HepG2 (cell line): ENCODE measurements around the gene DNAJC11. TPM values are rescaled to one million over a fixed set of nuclear protein-coding genes. Genes with fewer than 3 reads are reported as not detected.

ENCODE experiments used
- ATAC-seq: fragments of 200-7000 bp; cut with Tn5 transposase; 3 replicates; pipeline ENCODE4 v1.9.1; 2020; ENCODE audit warnings: mild to moderate bottlenecking, moderate library complexity
- BruUV-seq: library from RNA; stranded (reverse); fragments of 400-500 nt; replicated peaks from 2 replicates; lab custom pipeline; 2021; lab: Mats Ljungman, UMichigan
- CTCF ChIA-PET: fragments of 300-600 bp; formaldehyde crosslinking; extraction: SDS; loops from one replicate; lab custom pipeline; 2021; ENCODE audit warnings: low total read pairs, inconsistent platforms, low intra/inter-chr PET ratio; lab: Yijun Ruan, JAX
- POLR2A ChIA-PET: fragments of 350-600 bp; sonication (Branson Sonifier 250); formaldehyde crosslinking; loops from one replicate; lab custom pipeline; 2020; ENCODE audit warnings: antibody characterized with exemption, inconsistent platforms; lab: Yijun Ruan, JAX
- DNase-seq: peaks from one replicate; pipeline ENCODE4 v3.0.0-alpha.2; 2015; ENCODE audit warnings: low spot score
- FAIRE-seq: peaks from 3 replicates; lab custom pipeline; 2011; peaks lifted over from hg19 to GRCh38; lab: Jason Lieb, UNC
- H2AFZ ChIP-seq: one replicate; pipeline ENCODE4 v1.6.1; 2011; ENCODE audit warnings: low read length, inconsistent platforms
- H3K27ac ChIP-seq: fragments of 300-600 bp; 3 replicates; pipeline ENCODE4 v1.8.0; 2011; ENCODE audit warnings: mixed run types, mild to moderate bottlenecking, mixed read lengths, low read length, inconsistent platforms; ENCODE audit not compliant: insufficient read depth; ENCODE audit errors: extremely low read length
- H3K27me3 ChIP-seq, 2 experiments: fragments of 200-600 bp in 1 of 2; 2 replicates in 1 of 2; 3 replicates in 1 of 2; pipeline versions ENCODE4 v1.6.0 to v1.8.0; 2011; ENCODE audit warnings: low read length in 2 of 2, mild to moderate bottlenecking in 2 of 2, moderate library complexity in 2 of 2, inconsistent platforms in 1 of 2; ENCODE audit not compliant: insufficient read depth in 2 of 2, control insufficient read depth in 1 of 2
- H3K36me3 ChIP-seq, 2 experiments: fragments of 200-600 bp in 1 of 2; replicated peaks in 1 of 2; 2 replicates in 1 of 2; 3 replicates in 1 of 2; pipeline versions ENCODE4 v1.5.1 to v1.8.0; 2011; ENCODE audit warnings: low read length in 2 of 2, inconsistent platforms in 1 of 2; ENCODE audit not compliant: insufficient read depth in 2 of 2, control insufficient read depth in 1 of 2
- H3K4me1 ChIP-seq: 2 replicates; pipeline ENCODE4 v1.5.1; 2012; ENCODE audit warnings: low read length, inconsistent platforms; ENCODE audit not compliant: insufficient read depth
- H3K4me2 ChIP-seq: 2 replicates; pipeline ENCODE4 v1.6.0; 2011; ENCODE audit warnings: low read depth, low read length, inconsistent platforms
- H3K4me3 ChIP-seq, 3 experiments: fragments of 200-600 bp in 1 of 3; sonication (generic), shearing (Covaris generic) in 1 of 3; replicated peaks in 1 of 3; 2 replicates each; pipeline ENCODE4 v1.5.1; 2011 to 2016; ENCODE audit warnings: low read length in 3 of 3, inconsistent platforms in 2 of 3, low read depth in 2 of 3, mild to moderate bottlenecking in 2 of 3, control low read depth in 1 of 3, mixed read lengths in 1 of 3; ENCODE audit not compliant: insufficient read depth in 1 of 3
- H3K79me2 ChIP-seq: one replicate; pipeline ENCODE4 v1.6.1; 2011; ENCODE audit warnings: low read length, inconsistent platforms; ENCODE audit not compliant: insufficient read depth
- H3K9ac ChIP-seq: 2 replicates; pipeline ENCODE4 v1.6.0; 2011; ENCODE audit warnings: mild to moderate bottlenecking, low read depth, low read length, inconsistent platforms; ENCODE audit not compliant: insufficient read depth
- H3K9me3 ChIP-seq: 2 replicates; pipeline ENCODE4 v1.5.1; 2012; ENCODE audit warnings: mild to moderate bottlenecking, low read length
- H4K20me1 ChIP-seq: 2 replicates; pipeline ENCODE4 v1.6.0; 2011; ENCODE audit warnings: inconsistent platforms, mild to moderate bottlenecking, low read length, moderate library complexity; ENCODE audit not compliant: insufficient read depth
- NCOA5 ChIP-seq: sonication (generic); formaldehyde crosslinking; IDR thresholded peaks from 2 replicates; pipeline ENCODE4 v1.4.0; 2020; ENCODE audit warnings: missing genetic modification reagents
- NFATC3 ChIP-seq: sonication (generic); formaldehyde crosslinking; IDR thresholded peaks from 2 replicates; pipeline ENCODE4 v1.5.1; 2020; ENCODE audit warnings: mild to moderate bottlenecking, missing genetic modification reagents
- NR1H2 ChIP-seq: sonication (generic); formaldehyde crosslinking; IDR thresholded peaks from 2 replicates; pipeline ENCODE4 v1.8.1; 2022; ENCODE audit warnings: low read depth, missing genetic modification reagents, borderline replicate concordance
- SMC3 ChIP-seq: IDR thresholded peaks from 2 replicates; pipeline ENCODE4 v1.6.1; 2011; ENCODE audit warnings: low read length, improper control_type of control experiment
- SOX13 ChIP-seq, 3 experiments: fragments of 450-650 bp in 1 of 3; sonication (generic) in 1 of 3; formaldehyde crosslinking in 1 of 3; IDR thresholded peaks in 2 of 3; conservative IDR thresholded peaks in 1 of 3; 2 replicates each; pipeline versions ENCODE4 v1.5.0 to v1.6.1; 2016 to 2020; ENCODE audit warnings: antibody characterized with exemption in 1 of 3, mild to moderate bottlenecking in 1 of 3, missing compliant biosample characterization in 1 of 3, missing genetic modification reagents in 1 of 3, moderate library complexity in 1 of 3
- TCF12 ChIP-seq, 2 experiments: fragments of 450-650 bp in 1 of 2; sonication (generic) in 1 of 2; formaldehyde crosslinking in 1 of 2; IDR thresholded peaks; 2 replicates each; pipeline versions ENCODE4 v1.6.1 to v1.8.0; 2017 to 2022; ENCODE audit warnings: antibody characterized with exemption in 1 of 2, mild to moderate bottlenecking in 1 of 2, missing genetic modification reagents in 1 of 2, moderate library complexity in 1 of 2
- ZBTB7A ChIP-seq: sonication (generic); formaldehyde crosslinking; IDR thresholded peaks from 2 replicates; pipeline ENCODE4 v1.8.0; 2022; ENCODE audit warnings: mild to moderate bottlenecking, missing genetic modification reagents
- ZNF335 ChIP-seq: sonication (generic); formaldehyde crosslinking; IDR thresholded peaks from 2 replicates; pipeline ENCODE4 v1.4.0; 2020; ENCODE audit warnings: missing genetic modification reagents
- ZNF33A ChIP-seq: sonication (generic); formaldehyde crosslinking; IDR thresholded peaks from 2 replicates; pipeline ENCODE4 v1.5.1; 2020; ENCODE audit warnings: missing genetic modification reagents, mild to moderate bottlenecking, moderate library complexity, borderline replicate concordance
- ZNF543 ChIP-seq: sonication (generic); formaldehyde crosslinking; IDR thresholded peaks from 2 replicates; pipeline ENCODE4 v1.4.0; 2020; ENCODE audit warnings: mild to moderate bottlenecking, missing genetic modification reagents
- ZSCAN12 ChIP-seq: sonication (generic); formaldehyde crosslinking; IDR thresholded peaks from 2 replicates; pipeline ENCODE4 v1.9.0; 2021; ENCODE audit warnings: mild to moderate bottlenecking, missing genetic modification reagents
- ZSCAN21 ChIP-seq: sonication (generic); formaldehyde crosslinking; IDR thresholded peaks from 2 replicates; pipeline ENCODE4 v1.8.0; 2022; ENCODE audit warnings: mild to moderate bottlenecking, missing genetic modification reagents, moderate library complexity, borderline replicate concordance
- WGBS: methylation state at CpG from one replicate; pipeline ENCODE4 v1.1.6; 2017; ENCODE audit warnings: low lambda C conversion rate; 5-methylcytosine and 5-hydroxymethylcytosine counted together
- in situ Hi-C: cut with HindIII; loops from 2 replicates; pipeline ENCODE4 v1.10.0; 2017; ENCODE audit warnings: low pct_unique_long_range_greater_than_20kb; ENCODE audit not compliant: extremely low pct_ligation_motif_present
- intact Hi-C: fragments of 100-400 bp; cut with micrococcal nuclease; formaldehyde crosslinking; loops from one replicate; pipeline ENCODE4 v1.10.0; 2022; ENCODE audit not compliant: unreplicated experiment
- polyA plus RNA-seq, 8 experiments: library from polyadenylated mRNA; depleted of rRNA in 3 of 8; stranded (reverse) in 7 of 8; unstranded in 1 of 8; fragments of >200 nt; fragmentation: Illumina TruSeq in 4 of 8; extraction: Trizol in 4 of 8; gene quantifications; 2 replicates each; pipeline versions ENCODE4 v1.2.1 to v1.2.3, GENCODE V29; 2011 to 2016; ENCODE audit warnings: low read depth in 4 of 8, missing spikeins in 1 of 8, mixed read lengths in 1 of 8; ENCODE audit not compliant: insufficient read depth in 1 of 8
- total RNA-seq, 5 experiments: library from RNA; depleted of rRNA; stranded (reverse); fragments of >200 nt; fragmentation: Illumina TruSeq; extraction: Trizol; gene quantifications; 2 replicates each; pipeline ENCODE4 v1.2.3, GENCODE V29; 2016; ENCODE audit warnings: low read depth in 1 of 5
- TF ChIP-seq, protein P1 (sequence below): sonication (generic); formaldehyde crosslinking; IDR thresholded peaks from one replicate; pipeline ENCODE4 v1.5.1; 2020; ENCODE audit warnings: mild to moderate bottlenecking, missing genetic modification reagents; ENCODE audit errors: not compliant biosample characterization

Gene DNAJC11
- total and polyA plus RNA-seq, 2 of the 13 experiments (the other 11 are each of a cell fraction or from before 2014, with no cell fraction given) = 25.1 to 47.6 TPM

DNA sequence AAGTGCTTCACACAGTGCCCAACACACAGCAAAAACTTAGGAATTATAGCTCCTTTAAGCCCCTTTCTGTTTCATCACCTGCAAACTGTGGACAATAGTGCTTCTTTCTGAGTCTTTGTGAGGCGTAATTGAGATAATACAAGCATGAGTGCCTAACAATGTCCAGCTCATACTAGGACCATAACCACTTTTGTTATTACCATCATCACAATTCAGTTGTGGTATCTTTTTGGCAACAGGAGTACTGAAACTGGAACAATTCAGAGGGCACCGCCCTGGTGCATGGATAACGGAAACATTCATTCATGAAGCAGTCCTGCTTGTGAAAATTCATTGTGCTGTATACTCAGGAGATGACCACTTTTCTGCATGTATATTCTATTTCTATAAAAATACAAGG, 18.2 kb downstream of the DNAJC11 start (continued):
- no peak for TF ChIP-seq ZNF335 (CRISPR knock-in tag)
- no peak for TF ChIP-seq SMC3
- no peak for TF ChIP-seq NFATC3
- TF ChIP-seq ZSCAN21 (CRISPR knock-in tag) = no peak

DNA sequence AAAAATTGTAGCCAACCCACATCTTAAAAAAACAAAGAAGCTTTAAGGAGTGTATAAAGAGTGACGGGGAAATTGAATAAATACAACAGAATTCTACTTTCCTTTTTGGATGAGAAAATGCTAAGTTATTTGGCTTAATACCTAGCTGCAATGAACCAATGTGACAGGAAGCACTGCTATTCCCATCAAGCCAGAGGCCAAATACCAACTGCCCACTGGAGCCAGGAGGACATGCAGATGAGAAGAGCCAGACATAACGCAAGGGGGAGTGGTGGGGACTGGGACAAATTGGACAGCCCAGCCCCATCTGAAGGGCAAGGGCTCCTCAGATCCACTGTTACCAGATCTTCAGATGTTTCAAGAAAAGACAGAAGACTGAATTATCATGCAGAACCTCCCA, 25.7 kb downstream of the DNAJC11 start:
- FAIRE-seq = no peak
- in situ Hi-C loops = no loop called here
- no peak overlapping the region for H3K27ac ChIP-seq
- no peak for DNase-seq
- no peak for ATAC-seq
- no peaks in the 10 kb centered on the region for H4K20me1 ChIP-seq
- 98% methylated on average over 2 of the region's 2 CpGs for WGBS
- no TSS peak for BruUV-seq
- no peak for TF ChIP-seq ZBTB7A (CRISPR knock-in tag)
- TF ChIP-seq NCOA5 = no peak
- TF ChIP-seq NR1H2 (CRISPR knock-in tag) = no peak
- TF ChIP-seq SOX13 (IDR thresholded peaks at IDR 0.05) = no peak
- no peak for TF ChIP-seq SOX13 (CRISPR knock-in tag; conservative IDR thresholded peaks at IDR 0.05 in 1 of 2, IDR thresholded peaks at IDR 0.05 in 1 of 2)
- no peak for TF ChIP-seq ZNF543 (CRISPR knock-in tag)
- TF ChIP-seq ZNF33A (CRISPR knock-in tag) = no peak
- no peak for TF ChIP-seq TCF12 (IDR thresholded peaks at IDR 0.05)
- TF ChIP-seq TCF12 (CRISPR knock-in tag; IDR thresholded peaks at IDR 0.05) = no peak
- no peak for TF ChIP-seq ZNF335 (CRISPR knock-in tag)
- TF ChIP-seq, protein P1, sequence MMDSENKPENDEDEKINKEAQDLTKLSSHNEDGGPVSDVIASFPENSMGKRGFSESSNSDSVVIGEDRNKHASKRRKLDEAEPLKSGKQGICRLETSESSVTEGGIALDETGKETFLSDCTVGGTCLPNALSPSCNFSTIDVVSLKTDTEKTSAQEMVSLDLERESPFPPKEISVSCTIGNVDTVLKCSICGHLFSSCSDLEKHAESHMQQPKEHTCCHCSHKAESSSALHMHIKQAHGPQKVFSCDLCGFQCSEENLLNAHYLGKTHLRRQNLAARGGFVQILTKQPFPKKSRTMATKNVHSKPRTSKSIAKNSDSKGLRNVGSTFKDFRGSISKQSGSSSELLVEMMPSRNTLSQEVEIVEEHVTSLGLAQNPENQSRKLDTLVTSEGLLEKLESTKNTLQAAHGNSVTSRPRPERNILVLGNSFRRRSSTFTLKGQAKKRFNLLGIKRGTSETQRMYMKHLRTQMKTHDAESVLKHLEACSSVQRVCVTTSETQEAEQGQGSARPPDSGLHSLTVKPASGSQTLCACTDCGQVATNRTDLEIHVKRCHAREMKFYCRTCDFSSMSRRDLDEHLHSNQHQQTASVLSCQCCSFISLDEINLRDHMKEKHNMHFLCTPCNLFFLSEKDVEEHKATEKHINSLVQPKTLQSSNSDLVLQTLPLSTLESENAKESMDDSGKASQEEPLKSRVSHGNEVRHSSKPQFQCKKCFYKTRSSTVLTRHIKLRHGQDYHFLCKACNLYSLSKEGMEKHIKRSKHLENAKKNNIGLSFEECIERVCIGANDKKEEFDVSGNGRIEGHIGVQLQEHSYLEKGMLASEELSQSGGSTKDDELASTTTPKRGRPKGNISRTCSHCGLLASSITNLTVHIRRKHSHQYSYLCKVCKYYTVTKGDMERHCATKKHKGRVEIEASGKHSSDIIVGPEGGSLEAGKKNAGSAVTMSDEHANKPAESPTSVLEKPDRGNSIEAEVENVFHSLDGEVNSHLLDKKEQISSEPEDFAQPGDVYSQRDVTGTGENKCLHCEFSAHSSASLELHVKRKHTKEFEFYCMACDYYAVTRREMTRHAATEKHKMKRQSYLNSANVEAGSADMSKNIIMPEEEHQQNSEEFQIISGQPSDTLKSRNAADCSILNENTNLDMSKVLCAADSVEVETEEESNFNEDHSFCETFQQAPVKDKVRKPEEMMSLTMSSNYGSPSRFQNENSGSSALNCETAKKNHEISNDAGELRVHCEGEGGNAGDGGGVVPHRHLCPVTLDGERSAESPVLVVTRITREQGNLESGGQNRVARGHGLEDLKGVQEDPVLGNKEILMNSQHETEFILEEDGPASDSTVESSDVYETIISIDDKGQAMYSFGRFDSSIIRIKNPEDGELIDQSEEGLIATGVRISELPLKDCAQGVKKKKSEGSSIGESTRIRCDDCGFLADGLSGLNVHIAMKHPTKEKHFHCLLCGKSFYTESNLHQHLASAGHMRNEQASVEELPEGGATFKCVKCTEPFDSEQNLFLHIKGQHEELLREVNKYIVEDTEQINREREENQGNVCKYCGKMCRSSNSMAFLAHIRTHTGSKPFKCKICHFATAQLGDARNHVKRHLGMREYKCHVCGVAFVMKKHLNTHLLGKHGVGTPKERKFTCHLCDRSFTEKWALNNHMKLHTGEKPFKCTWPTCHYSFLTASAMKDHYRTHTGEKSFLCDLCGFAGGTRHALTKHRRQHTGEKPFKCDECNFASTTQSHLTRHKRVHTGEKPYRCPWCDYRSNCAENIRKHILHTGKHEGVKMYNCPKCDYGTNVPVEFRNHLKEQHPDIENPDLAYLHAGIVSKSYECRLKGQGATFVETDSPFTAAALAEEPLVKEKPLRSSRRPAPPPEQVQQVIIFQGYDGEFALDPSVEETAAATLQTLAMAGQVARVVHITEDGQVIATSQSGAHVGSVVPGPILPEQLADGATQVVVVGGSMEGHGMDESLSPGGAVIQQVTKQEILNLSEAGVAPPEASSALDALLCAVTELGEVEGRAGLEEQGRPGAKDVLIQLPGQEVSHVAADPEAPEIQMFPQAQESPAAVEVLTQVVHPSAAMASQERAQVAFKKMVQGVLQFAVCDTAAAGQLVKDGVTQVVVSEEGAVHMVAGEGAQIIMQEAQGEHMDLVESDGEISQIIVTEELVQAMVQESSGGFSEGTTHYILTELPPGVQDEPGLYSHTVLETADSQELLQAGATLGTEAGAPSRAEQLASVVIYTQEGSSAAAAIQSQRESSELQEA = no peak
- TF ChIP-seq ZSCAN12 (CRISPR knock-in tag) = no peak
- H3K9me3 ChIP-seq = no peaks in the 10 kb centered on the region
- no peaks in the 10 kb centered on the region for H3K4me1 ChIP-seq
- no peak overlapping the region for H3K4me3 ChIP-seq
- H3K9ac ChIP-seq = no peak overlapping the region
- intact Hi-C loops = no loop called here
- H3K79me2 ChIP-seq = peaks cover 2% of the 10 kb centered on the region
- ChIA-PET POLR2A (no interaction called here), CTCF (no interaction called here)
- no peak overlapping the region for H3K4me2 ChIP-seq
- peaks cover 22 to 70% of the 10 kb centered on the region in 2 experiments for H3K36me3 ChIP-seq
- no peak overlapping the region for H2AFZ ChIP-seq
- H3K27me3 ChIP-seq = no peaks in the 10 kb centered on the region
